Inferior parietal cortex (tissue), 1 donor: ENCODE data around the gene DPP9.
A peak's percentile ranks its signal among the peaks of the same experiment; 100 is the strongest.

ENCODE experiments used
- DNase-seq: peaks from one replicate; pipeline ENCODE4 v3.0.0-alpha.2; 2016; ENCODE audit errors: extremely low spot score

DPP9 gene

DNA sequence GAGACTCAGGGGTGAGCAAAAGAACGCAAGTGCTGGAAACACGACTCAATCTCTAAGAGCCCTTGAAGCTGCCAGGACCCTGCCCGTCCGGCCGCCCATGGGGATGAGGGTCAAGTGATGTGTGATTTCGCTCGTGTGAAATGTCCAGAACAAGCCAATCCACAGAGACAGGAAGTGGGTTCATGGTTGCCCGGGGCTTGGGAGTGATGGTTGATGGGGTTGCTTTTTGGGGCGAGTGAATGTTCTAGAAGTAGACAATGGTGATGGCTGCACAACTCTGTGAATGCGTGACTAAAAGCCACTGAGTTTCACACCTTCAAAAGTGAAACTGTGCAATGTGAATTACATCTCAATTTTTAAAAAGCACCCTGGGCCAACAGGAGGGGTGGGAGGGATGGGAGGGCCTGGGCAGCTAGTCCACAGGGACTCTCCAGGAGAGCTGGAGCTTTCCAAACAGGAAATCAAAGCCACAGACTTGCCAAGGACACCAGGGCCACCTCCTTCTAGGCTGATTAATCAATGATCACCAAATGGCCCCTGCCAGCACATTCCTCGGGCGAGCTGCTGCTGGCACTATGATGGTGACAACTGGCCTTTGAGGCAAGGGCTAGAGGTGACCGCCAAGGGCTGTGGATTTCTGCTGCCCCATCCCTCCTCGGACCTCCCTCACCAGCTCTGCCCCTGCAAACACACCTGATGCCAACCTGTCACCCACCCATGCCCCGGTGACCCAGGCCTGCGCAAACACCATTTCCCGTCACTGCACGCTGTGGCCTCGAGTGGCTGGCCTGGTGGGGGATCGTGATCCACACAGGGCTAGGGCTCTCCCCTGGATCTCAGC is 14.0 kb downstream of the DPP9 start:
- no peak for DNase-seq

DNA sequence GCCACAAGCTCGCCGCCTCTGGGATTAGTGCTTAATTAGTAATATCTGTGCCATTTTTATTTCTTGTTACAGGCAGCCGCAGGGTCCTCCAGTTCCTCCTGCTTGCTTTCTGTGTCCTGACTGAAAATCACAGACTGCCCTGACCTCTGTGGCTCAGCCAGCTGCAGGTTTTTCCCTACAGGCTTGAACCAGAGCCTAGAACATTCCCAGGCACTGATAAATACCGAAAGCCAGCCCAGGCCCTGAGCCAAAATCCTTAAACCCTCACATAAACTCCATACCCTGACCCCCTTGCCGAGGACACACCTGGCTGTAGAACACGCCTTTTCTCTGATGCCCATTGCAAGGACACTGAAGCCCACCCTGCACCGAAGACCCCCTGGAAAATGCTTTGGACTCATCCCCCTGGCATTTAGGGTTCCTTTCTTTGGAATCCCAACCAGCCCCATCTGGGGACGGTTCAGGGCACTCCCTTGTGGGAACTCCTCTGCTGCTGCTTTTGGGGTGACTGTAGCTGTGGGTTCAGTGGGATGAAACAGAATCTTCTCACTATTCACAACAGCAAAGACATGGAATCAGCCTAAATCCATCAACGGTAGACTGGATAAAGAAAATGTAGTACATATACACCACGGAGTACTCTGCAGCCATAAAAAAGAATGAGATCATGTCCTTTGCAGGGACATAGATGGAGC is 15.5 kb downstream of the DPP9 start:
- no peak for DNase-seq

- DNase-seq, result no peak
These were observed 16.3 kb downstream of the DPP9 start for GRCh38 chr19:4707322-4707721.

DNA sequence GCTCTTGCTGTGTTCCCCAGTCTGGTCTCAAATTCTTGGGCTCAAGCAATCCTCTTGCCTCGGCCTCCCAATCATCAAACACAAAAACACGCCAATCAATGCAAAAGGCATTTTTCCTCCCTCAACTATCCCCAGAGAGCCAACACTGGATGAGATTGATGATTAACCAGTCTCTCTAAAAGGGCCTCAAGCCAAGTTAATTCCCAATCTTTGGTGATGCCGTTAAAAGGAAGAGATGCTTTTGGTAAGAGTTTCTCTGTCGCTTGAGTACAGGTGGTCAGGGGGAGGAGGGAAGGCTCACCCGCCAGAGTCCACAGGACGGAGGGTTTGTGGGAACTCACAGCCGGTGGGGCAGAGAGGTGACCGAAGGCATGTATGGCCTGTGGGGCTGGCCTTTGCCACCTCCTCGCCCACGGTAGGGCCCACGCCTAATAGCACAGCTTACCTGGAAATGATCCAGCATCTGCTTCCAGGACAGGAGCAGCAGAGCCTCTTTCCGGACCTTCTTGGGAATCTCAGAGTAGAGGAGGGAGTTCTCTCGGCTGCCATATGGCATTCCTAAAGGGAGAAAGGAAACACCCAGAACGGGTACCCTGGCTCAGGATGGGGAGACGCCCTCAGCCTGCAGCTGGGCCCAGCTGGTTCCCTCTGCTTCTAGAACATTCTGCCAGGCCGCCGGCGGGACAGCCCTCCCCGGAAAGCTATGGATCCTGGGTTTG is 18.1 kb downstream of the DPP9 start:
- DNase-seq, result no peak

DNA sequence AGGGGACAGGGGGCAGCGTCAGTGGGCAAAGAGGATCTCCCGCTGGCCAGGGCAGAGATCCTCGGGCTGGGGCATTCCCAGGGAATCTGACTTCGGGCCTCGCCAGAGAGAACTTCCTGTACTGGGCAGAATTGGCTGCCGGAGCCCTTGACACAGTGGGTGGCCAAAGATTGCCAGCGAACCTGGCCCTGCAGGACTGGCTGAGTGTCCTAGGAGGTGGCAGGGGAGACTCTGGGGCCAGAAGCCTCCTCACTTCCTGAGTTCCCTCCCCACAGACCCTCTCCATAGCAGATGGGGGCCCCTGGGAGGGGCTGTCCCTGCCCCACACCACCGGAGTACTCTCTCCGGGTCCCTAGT is 19.3 kb downstream of the DPP9 start:
- no peak for DNase-seq

GRCh38 chr19:4703671-4704316 is 19.8 kb downstream of the DPP9 start:
- no peak for DNase-seq

DNA sequence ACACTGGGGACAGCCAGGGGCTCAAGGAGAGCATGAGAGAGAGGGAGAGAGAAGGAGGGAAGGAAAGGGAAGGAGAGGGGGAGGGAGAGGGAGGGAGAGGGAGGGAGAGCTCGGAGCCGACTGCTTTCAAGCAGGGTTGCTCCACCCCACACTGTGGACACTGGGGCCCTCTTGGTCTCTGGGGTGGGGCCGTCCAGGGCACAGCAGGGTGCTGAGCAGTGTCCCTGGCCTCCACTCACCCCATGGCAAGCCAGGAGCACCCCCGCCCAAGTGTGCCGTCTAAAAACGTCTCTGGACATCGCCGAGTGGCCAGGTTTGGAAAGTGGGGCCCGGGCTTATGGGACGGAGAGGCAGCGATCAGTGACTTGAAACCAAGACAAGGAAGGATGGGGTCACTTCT is 20.9 kb downstream of the DPP9 start:
- DNase-seq, result no peak

- DNase-seq, result no peak
These were observed 22.1 kb downstream of the DPP9 start for GRCh38 chr19:4701557-4701956.

DNA sequence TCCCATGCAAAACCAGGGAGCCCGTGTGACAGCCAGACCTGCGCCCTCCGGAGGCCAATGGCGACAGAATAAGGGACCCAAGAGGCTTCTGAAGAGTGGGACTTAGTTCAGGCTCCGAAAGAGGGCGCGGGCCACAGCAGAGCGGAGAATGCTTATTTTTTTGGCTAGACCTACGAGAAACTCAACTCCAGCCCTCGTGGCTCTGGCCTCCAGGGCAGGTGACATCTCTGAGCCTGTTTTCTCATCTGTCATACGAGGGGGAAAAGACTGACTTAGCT is 23.0 kb downstream of the DPP9 start:
- no peak for DNase-seq

GRCh38 chr19:4699826-4700692 is 23.6 kb downstream of the DPP9 start:
- no peak for DNase-seq

GRCh38 chr19:4697304-4697703 is 26.3 kb downstream of the DPP9 start:
- no peak for DNase-seq

DNA sequence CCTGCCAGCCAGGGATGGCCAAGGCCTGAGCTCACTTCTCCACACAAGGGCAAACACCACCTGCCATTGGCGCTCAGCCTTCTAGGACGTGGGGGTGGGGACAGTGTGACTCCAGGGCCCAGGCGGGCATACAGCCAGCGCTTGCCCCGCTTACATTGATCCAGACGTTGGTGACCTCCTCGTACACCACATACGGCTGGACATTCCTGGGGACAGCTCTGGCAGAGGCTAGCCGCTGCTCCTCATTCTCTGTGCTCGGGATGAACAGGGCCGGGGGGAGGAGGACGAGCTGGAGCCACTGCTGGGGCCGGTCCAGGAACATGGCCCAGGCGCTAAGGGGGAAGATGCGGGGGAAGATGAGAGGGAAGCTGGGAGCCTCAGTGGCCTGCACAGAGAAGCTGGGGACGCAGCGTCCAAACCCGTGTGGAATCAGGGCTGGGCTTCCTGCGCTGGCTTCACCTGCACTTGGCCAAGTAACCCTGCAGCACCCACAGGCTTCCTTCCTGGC is 28.4 kb downstream of the DPP9 start:
- no peak for DNase-seq

DNA sequence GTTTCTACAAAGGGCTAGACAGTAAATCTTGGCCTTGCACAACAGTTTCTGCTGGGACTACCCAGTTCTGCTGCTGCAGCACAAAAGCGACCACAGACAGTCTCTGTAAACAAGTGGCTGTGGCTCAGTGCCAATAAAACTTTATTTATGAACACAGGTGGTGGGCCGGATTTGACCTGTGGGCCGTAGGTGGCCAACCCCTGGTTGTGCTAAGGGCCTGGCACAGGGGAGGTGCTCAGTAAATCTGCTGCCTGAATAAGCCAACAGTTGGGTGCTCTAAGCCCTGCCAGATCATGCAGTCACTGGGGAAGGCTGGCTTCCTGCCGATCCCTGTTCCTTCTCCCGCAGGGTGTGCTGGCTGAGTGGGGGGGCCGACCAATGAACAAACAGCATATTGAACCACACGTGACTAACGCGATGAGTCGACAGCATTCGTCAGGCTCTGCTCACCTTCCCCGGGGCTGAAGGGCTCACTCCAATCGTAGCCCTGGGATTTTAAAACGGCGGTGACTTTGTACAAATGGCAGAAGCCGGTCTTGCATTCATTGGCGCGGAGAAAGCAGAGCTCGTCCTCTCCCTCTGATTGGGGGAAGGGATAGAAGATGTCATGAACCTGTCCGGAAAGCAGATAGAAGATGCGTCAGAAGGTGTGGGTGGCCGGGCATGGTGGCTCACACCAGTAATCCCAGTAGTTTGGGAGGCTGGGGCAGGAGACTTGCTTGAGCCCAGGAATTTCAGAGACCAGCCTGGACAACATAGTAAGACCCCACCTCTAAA is 29.2 kb downstream of the DPP9 start:
- peak; percentile 38 for DNase-seq

DNA sequence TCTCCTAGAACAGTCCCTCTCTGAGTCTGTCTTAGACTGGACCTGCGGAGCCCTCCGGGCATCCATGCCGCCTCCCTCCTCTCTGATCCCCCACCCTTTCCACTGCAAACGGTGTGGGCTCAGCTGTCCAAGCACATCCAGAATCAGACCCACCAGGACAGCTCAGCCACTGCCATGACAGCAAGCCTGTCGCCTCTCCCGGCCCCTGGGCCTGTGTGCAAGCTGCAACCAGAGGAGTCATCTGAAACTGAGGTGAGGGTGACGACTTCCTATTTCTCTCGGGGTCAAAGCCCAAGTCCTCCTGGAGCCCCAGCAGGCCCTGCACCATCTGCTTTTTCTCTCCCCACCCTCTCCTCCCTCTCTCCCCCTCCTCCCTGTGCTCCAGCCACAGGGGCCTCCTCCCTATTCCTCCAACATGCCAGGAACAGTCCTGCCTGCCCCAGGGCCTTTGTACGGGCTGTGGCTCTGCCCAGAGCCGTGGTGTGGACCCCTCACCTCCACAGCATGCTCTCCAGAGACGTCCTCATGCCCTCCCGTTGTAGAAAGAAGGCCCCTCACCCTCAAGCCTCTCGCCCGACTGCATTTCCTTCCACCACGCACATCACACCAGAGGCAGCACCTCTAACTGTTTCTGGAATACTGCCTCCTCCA is 30.0 kb downstream of the DPP9 start:
- DNase-seq, result no peak

DNA sequence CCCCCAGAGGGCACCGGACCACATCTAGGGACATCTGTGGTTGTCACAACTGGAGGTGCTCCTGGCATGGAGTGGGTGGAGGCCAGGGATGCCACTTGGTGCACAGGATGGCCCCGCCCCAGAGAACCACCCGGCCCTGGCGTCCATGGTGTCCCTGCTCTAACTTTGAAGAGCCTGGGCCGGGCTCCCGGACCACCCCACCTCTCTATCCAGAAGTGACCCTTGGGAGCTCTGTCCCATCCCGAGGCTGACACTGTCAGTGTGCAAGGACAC is 30.6 kb downstream of the DPP9 start:
- DNase-seq, result no peak

GRCh38 chr19:4692251-4693077 is 31.2 kb downstream of the DPP9 start:
- no peak for DNase-seq

- DNase-seq, result no peak
These were observed 32.3 kb downstream of the DPP9 start for GRCh38 chr19:4691373-4691772.

DNA sequence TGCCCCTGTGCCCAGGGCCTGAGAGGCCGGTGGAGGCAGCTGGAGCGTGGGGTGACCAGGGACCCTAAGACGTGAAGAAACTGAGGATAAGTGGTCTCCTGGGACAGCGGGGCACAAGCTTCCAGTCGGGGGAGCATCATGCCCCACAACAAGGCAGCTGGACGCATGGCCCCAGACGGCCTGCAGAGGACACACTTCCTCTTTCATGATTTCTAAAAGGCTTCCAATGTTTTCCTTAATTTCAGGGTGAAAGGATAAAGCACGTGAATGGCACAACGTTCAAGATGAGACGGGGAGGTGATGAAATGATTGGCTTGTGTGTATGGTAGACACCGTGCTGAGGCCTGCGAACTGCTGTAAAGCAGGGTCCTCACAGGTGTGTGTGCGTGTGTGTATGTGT is 33.3 kb downstream of the DPP9 start:
- no peak for DNase-seq

GRCh38 chr19:4689403-4689802 is 34.2 kb downstream of the DPP9 start:
- DNase-seq, result no peak
